GM18951 (cell line): ENCODE data around the gene AKT3.

Experiments used
- POLR2A ChIP-seq: IDR thresholded peaks from 4 replicates; pipeline ENCODE4 v1.6.1; 2011; ENCODE audit warnings: mild to moderate bottlenecking; ENCODE audit not compliant: insufficient read length, insufficient read depth; ENCODE audit errors: extremely low read depth
- in situ Hi-C: fragments of 300-500 bp; cut with MboI; formaldehyde crosslinking; loops from one replicate; pipeline ENCODE4 v1.12.0; 2022; ENCODE audit warnings: low sequenced_read_pairs, mixed read lengths, inconsistent platforms; ENCODE audit not compliant: unreplicated experiment

Gene AKT3

DNA sequence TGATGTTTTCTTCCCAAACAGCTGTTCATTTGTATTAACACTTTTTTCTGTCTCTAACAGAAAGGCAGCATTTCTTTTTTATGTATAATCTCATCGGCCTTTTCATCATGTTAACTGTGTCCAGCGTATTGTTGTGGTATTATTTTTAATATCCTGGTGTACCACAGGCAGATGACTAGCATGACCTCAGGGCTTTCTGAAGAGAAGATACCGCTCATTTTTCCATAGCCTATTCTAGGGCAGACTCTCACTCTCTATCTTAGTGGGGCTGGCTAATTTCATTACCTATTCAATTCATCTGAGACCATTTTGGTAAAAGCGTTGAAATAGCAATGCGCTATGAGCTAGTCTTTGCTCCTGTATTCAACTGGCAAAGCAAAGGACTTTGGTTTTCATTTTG lies 384.3 kb downstream of the AKT3 start:
- no peak for TF ChIP-seq POLR2A
- in situ Hi-C loops: no loop called here

DNA sequence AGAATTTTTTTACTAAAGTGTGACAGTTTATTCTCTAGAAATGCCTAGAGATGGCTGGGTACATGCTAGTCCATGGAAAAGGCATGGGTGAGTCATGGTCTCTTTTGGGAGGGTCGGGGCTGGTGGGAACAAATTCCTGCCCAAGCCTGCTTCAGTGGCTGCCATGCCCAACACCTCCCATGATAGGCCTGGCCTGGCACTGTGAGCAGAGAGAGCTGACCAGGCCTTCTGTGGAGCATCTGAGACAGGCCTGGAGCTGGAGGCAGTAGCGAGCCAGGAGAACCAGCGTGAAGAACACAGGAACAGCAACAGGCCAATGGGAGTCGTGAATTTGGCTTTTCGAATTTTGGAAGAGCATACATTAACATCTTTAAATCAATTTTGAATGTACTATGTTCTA lies 385.0 kb downstream of the AKT3 start:
- in situ Hi-C loops: no loop called here
- no peak for TF ChIP-seq POLR2A

DNA sequence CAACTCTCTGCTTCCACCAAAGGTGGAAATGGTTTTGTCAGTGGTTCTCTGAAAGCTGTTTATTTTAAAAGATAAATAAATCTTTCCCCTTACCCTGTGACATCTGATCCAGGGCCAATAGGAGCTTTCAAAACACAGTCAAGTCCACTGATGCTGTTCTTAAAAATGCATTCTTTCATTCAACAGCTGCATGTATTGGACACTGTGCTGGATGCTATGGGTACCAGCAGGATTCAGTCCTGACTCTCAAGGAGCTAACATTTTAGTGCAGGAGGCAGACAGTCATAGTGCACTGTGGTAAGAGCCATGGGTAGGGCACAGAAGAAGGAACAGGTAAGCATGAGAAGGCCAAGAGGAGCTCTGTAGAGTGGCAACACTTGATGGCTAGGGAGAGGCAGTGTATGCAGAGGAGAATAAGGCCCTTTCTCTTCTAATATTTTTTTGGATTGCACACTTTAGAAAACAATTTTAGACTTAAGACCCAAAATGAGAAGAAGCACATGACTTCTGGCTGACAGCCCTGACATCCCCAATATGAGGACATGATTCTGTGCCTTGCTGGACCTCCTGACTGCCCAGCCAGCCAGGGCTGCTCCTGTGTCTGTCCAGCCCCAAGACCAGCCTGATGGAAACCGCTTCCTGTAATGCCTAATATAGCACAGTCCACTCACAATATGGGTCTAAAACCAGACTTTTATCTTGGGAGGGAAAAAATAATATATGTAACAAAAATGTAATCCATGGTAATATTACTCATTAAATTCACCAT lies 386.9 kb downstream of the AKT3 start:
- in situ Hi-C loops: no loop called here
- TF ChIP-seq POLR2A: no peak

DNA sequence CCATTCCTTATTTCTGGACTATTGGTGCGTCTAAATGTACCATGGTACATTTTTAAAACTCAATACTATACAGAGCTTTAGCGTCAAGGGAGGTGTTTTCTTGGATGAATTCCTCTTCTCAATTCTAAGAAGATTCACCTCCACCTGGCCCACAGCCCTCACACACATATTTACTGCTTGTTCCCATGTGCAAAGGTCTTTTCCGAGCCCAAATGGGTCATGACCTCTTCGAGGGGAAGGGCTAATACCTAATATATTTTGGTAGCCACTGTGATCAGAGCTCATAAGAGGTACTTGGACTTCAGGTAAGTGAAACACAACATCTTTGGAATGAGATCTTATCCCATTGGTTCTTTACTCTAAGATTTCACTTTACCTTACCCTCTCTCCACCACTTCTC lies 388.3 kb downstream of the AKT3 start:
- in situ Hi-C loops: no loop called here
- TF ChIP-seq POLR2A: no peak

DNA sequence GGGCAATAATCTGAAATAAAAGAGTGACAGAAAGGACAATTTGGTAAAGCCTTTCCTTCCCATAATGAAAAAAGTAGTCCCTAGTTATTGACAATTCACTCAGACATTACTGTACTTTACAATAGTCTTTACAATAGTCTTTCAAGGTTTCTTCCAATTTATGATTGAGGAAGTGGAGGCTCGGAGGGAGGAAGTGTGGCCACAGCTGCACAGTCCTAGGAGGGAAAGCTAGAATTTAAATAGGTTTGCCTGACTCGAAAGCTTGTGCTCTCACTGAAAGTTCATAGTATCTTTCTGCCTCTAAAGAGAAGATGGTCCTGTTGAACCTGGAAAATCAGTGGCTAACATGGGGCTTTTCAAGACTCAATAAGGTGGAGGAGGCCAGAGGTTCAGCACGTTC lies 391.0 kb downstream of the AKT3 start:
- in situ Hi-C loops: no loop called here
- no peak for TF ChIP-seq POLR2A

DNA sequence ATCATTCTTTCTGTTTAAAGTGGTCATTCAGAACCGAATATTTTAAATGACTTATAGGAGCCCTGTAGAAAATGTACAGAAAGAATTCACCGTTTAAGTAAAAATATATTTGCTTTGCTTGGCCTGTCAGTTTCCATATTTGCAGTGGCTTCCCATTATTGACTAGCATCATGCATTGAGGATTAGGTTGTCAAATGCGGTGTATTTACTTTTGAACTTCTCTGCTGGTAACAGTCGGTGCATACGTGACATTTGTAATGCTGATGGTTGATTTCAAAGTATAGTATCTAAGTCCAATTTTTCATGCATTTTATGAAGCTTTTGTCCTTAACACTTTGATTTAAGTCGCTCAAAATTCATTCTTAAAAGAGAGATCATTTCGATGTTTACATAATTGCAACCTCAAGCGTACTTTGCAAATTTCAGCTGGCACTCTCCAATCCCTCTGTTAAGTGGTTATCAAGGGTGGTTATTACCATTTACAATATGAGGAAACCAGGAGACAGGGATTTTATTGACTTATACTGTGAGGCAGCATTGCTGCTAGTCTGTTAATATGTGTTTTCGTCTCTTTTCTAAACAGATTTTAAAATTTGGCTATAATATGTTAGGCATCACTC lies 392.6 kb downstream of the AKT3 start:
- in situ Hi-C loops: no loop called here
- TF ChIP-seq POLR2A: no peak

DNA sequence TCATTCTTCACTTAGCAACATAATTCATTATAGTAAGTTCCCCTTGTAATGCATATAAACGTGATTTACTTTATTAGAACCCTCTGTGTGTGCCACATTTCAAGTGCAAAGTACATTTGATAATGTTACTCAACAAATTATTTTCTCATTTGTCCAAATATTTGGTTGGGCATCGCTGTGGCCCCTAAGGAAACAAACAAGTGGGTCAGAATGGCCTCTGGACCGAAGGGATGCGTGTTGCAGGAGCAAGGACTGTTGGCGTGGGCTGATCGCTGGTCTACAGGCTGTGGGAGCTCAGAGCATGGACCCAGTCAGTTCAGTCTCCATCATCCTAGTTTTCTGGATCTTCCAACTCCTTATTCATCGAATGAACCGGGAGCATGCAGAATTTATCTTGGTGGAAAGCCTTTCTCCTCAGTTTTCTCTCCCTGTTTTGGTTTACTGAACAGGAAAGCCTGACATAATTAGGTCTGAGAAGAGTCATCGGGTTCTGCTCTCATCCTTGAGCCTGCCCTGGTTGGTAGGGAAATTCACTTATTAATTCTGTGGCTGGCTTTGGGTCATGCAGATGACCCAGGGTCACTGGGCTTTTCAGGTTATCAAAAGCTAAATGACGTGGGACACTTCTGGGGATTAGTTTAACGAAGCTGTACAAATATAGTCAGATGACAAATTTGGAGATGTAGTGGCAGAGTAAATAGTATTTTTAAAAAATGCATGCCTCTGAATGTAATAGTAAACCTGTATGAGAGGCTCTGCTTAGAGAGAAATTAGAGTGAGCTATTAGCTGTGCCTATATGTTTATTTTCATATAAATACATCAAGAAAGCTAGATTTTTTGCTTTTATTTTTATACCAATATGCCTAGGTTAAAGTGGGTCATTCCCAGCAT lies 394.0 kb downstream of the AKT3 start:
- in situ Hi-C loops: no loop called here
- no peak for TF ChIP-seq POLR2A

DNA sequence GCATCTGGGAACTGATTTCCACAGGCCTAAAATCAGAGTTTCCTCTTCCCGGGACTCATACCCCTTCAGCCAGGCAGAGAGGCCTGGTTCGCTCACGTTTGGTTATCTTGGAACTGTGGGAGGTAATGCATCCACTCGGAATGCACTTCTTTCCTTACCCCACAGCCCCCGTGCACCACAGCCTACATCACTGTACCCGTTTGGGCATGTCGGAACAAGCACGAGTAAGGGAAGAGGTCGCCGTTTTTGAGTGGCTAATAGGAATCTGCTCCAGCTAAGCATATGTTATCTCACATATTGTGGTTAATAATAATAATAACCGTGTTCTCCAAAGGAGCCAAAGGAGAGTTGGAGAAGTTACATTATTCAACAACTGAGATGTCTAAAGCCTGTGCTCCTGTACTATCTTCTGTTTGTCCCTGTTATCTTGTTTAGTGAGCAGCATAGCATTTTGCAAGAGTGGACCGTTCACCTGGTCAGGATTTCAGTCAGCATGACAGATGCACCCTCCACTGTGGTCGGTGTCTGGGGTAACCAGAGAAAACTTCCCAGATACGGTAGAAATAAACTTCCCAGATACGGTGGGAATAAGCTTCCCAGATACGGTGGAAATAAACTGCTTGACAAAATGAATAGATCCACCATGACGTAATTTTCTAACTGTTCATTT lies 395.6 kb downstream of the AKT3 start:
- TF ChIP-seq POLR2A: no peak
- in situ Hi-C loops: no loop called here

DNA sequence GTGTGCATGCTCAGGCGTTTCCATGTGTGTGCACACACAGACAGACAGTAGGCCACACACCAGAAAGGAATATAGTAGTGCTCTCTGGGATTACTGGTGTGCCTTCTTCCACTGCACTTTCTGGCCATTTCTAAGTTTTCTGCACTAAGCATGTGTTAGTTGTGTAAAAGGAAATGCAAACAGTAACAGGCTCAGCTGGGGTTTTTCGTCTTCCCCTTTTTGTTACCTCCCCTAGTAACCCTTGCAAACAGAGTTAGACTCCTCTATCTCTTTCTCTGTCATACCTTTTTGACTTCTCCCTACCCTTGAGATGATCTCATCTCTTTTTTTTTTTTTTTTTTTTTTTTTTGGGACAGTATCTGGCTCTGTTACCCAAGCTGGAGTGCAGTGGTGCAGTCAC lies 398.0 kb downstream of the AKT3 start:
- in situ Hi-C loops: no loop called here
- TF ChIP-seq POLR2A: no peak

DNA sequence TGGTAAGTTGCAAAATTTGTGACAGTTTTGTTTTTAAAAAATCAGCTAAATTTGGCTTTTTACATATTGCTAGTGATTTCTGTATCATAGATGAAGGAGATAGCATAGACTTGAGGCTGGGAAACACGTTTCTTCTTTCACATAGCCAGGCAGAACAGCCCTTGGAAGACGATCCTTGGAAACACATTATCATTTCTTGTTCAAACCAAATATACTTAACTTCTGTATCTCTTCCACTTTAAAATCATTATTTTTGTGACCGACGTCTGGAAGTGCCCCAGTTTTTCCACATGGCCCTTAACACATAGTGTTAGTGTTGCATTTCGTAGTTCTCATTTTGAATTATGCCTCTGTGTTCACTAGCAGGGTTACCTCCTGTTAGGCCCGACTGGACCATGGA lies 400.7 kb downstream of the AKT3 start:
- TF ChIP-seq POLR2A: no peak
- in situ Hi-C loops: no loop called here

DNA sequence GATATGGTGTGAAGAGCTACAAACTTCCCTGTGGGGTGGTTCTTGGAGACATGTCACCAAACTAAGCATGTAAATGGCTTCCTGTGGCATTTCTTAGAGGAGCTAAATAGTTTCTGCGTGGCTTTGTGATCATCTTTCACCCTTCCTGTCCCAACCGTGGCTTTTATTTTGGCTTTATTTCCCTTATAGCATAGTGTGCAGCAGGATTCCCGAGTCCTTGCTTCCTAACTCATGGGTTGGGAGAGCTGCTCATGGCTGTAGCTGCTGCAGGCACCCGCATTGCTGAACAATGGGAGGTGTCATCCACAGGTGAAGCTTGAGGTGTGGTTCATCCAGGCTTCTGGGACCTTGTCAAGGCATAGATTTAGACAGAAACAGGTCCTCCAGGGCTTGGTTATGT lies 402.2 kb downstream of the AKT3 start:
- TF ChIP-seq POLR2A: no peak

DNA sequence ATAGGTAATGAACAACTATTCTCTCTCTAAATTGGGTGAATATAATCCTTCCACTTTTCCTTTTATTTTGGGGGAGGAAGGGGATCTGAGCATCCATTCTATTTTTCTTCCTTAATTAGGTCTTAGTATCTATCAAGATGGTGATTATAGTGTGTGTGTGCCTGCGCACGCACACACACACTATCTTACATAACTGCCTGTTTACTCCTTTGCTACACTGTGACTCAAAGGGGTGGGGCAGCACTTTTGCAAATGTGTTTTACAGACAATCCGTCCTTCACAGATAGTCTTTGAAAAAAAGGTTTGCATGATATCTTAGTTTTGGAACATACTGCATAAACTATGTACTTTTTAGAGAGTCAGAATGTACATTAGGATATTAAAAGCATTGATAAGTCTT lies 402.7 kb downstream of the AKT3 start:
- in situ Hi-C loops: no loop called here
- no peak for TF ChIP-seq POLR2A

More for the DNA sequence above, 402.2 kb downstream of the AKT3 start:
- in situ Hi-C loops: no loop called here

DNA sequence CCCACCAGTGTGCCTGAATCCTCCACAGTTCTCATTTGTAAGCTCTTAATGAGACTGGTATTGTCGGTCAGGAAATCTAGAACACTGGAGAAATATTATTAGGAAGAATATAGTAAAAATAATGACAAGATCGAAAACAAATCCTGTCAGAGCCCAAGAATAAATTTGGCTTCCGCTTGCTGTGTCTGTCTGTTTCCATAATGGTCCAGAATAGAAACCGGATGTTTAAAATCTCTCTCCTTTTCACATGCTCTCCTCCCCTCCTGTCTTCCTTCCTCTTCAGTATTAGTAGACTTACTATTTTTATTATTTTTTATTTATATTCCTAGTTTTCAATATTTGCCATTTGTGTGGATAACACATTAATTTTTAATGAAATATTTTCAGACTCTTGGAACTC lies 406.5 kb downstream of the AKT3 start:
- no peak for TF ChIP-seq POLR2A
- in situ Hi-C loops: no loop called here
